Gastrocnemius medialis (tissue), 4 donors: Measurements from ENCODE around the gene FARSB. TPM values are rescaled to one million over a fixed set of nuclear protein-coding genes. Genes with fewer than 3 reads are reported as not detected.

Experiments
- ATAC-seq, 2 donors: fragments of 150-250 bp; one replicate each; pipeline ENCODE4 v1.9.1; 2016
- DNase-seq, 2 donors: peaks; one replicate each; pipeline ENCODE4 v3.0.0-alpha.2; 2019
- H3K27ac ChIP-seq, 4 donors: fragments of 200-600 bp; sonication (generic); 1 replicate in 1 of 4; 2 replicates in 3 of 4; pipeline ENCODE4 v1.5.1; 2016 to 2018; ENCODE audit warnings: mild to moderate bottlenecking in 2 of 4, moderate library complexity in 1 of 4
- H3K27me3 ChIP-seq, 3 donors: fragments of 200-600 bp; sonication (generic) in 2 of 3; 1 replicate in 1 of 3; 2 replicates in 2 of 3; pipeline versions ENCODE4 v1.5.1 to v1.6.0; 2016 to 2019; ENCODE audit warnings: mild to moderate bottlenecking in 1 of 3, moderate library complexity in 1 of 3
- H3K36me3 ChIP-seq, 2 donors: fragments of 200-600 bp; sonication (generic) in 1 of 2; one replicate each; pipeline ENCODE4 v1.5.1; 2017 to 2018
- H3K4me1 ChIP-seq, 2 donors: fragments of 200-600 bp; sonication (generic) in 1 of 2; one replicate each; pipeline ENCODE4 v1.5.1; 2016 to 2017; ENCODE audit warnings: mild to moderate bottlenecking in 2 of 2
- H3K4me3 ChIP-seq, 4 donors: fragments of 200-600 bp; sonication (generic) in 3 of 4; 1 replicate in 1 of 4; 2 replicates in 3 of 4; pipeline ENCODE4 v1.5.1; 2016 to 2019; ENCODE audit warnings: mild to moderate bottlenecking in 2 of 4
- H3K9me3 ChIP-seq, 3 donors: fragments of 200-600 bp; sonication (generic) in 2 of 3; 1 replicate in 1 of 3; 2 replicates in 2 of 3; pipeline ENCODE4 v1.5.1; 2016 to 2019
- CTCF ChIP-seq, 5 experiments: fragments of 450-650 bp in 3 of 5; fragments of 200-600 bp in 2 of 5; sonication (generic) in 2 of 5; IDR thresholded peaks in 4 of 5; conservative IDR thresholded peaks in 1 of 5; 1 replicate in 4 of 5; 2 replicates in 1 of 5; pipeline ENCODE4 v1.5.1; 2016 to 2019; ENCODE audit warnings: antibody characterized with exemption in 5 of 5, mild to moderate bottlenecking in 3 of 5, moderate library complexity in 3 of 5
- POLR2A ChIP-seq, 2 donors: fragments of 450-650 bp; IDR thresholded peaks; one replicate each; pipeline ENCODE4 v1.6.1; 2017; ENCODE audit warnings: antibody characterized with exemption in 2 of 2, mild to moderate bottlenecking in 2 of 2, moderate library complexity in 2 of 2
- in situ Hi-C, 4 donors: fragments of 200-750 bp; cut with MboI; loops; one replicate each; pipeline versions ENCODE4 v1.15.0 to v1.8.0; 2017; ENCODE audit warnings: low sequenced_read_pairs in 4 of 4
- intact Hi-C: fragments of 100-400 bp; cut with DNase I; formaldehyde crosslinking; loops from one replicate; pipeline ENCODE4 v1.15.1; 2023; ENCODE audit warnings: low total_unique reads
- total RNA-seq, 4 donors: library from RNA; depleted of rRNA; stranded (reverse); fragments of >200 nt; gene quantifications; one replicate each; pipeline versions ENCODE4 v1.1.0 to v1.2.3, GENCODE V29; 2016

The FARSB gene
- total RNA-seq, 4 donors from 2014 or later, result 23.9 to 33.5 (median 29.9) TPM

DNA sequence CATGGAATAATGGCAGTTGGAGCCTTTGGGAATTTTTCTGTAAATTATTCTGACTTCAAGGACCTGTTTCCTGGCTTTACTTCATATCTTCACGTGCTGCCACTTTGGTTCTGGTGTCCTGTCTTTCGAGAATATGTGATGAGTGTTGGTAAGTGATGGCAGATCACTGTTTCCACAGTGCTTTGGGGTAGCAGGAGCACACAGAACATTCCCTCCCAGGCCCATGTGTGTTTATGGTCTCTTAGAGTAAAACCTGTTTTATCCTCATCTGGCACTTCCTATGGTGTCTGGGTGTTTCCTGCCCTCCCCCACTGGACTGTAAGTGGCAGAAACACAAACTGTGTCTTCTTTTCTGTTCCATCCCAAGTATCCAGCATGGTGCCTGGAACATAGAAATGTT, 33.4 kb upstream of the FARSB start:
- Histone ChIP-seq H3K36me3 (no peaks in the 10 kb centered on the region), H3K9me3 (no peaks in the 10 kb centered on the region), H3K4me3 (no peak overlapping the region), H3K27me3 (no peaks in the 10 kb centered on the region), H3K4me1 (no peaks in the 10 kb centered on the region), H3K27ac (no peak overlapping the region)
- intact Hi-C loops, result no loop called here
- DNase-seq (no peak), ATAC-seq (no peak)
- TF ChIP-seq POLR2A (IDR thresholded peaks at IDR 0.05), result no peak
- TF ChIP-seq CTCF (IDR thresholded peaks at IDR 0.05 in 4 of 5, conservative IDR thresholded peaks at IDR 0.05 in 1 of 5), result no peak
- in situ Hi-C loops, result no loop called here

- Histone ChIP-seq H3K9me3 (no peaks in the 10 kb centered on the region), H3K27ac (no peak overlapping the region), H3K4me3 (no peak overlapping the region), H3K4me1 (no peaks in the 10 kb centered on the region), H3K36me3 (no peaks in the 10 kb centered on the region), H3K27me3 (no peaks in the 10 kb centered on the region)
- intact Hi-C loops (no loop called here), in situ Hi-C loops (no loop called here)
- DNase-seq (no peak), ATAC-seq (no peak)
- TF ChIP-seq POLR2A (IDR thresholded peaks at IDR 0.05) (no peak), CTCF (IDR thresholded peaks at IDR 0.05 in 4 of 5, conservative IDR thresholded peaks at IDR 0.05 in 1 of 5) (no peak)
Observed at GRCh38 chr2:222688917-222689316, 33.0 kb upstream of the FARSB start.

- no peaks in the 10 kb centered on the region for H3K9me3 ChIP-seq
- intact Hi-C loops, result no loop called here
- no peak for ATAC-seq
- no peak for DNase-seq
- H3K27me3 ChIP-seq, result no peaks in the 10 kb centered on the region
- H3K27ac ChIP-seq, result no peak overlapping the region
- H3K4me3 ChIP-seq, result no peak overlapping the region
- no peaks in the 10 kb centered on the region for H3K4me1 ChIP-seq
- no peak for TF ChIP-seq CTCF (IDR thresholded peaks at IDR 0.05 in 4 of 5, conservative IDR thresholded peaks at IDR 0.05 in 1 of 5)
- no peak for TF ChIP-seq POLR2A (IDR thresholded peaks at IDR 0.05)
- in situ Hi-C loops, result no loop called here
- H3K36me3 ChIP-seq, result no peaks in the 10 kb centered on the region
Observed at GRCh38 chr2:222686086-222686750, 30.3 kb upstream of the FARSB start.

- ATAC-seq (no peak), DNase-seq (no peak)
- in situ Hi-C loops, result no loop called here
- Histone ChIP-seq H3K27me3 (no peaks in the 10 kb centered on the region), H3K4me3 (no peak overlapping the region), H3K9me3 (no peaks in the 10 kb centered on the region), H3K27ac (no peak overlapping the region), H3K36me3 (no peaks in the 10 kb centered on the region), H3K4me1 (no peaks in the 10 kb centered on the region)
- TF ChIP-seq POLR2A (IDR thresholded peaks at IDR 0.05) (no peak), CTCF (IDR thresholded peaks at IDR 0.05 in 4 of 5, conservative IDR thresholded peaks at IDR 0.05 in 1 of 5) (no peak)
- intact Hi-C loops, result no loop called here
Observed at GRCh38 chr2:222683805-222684204, 27.9 kb upstream of the FARSB start.

DNA sequence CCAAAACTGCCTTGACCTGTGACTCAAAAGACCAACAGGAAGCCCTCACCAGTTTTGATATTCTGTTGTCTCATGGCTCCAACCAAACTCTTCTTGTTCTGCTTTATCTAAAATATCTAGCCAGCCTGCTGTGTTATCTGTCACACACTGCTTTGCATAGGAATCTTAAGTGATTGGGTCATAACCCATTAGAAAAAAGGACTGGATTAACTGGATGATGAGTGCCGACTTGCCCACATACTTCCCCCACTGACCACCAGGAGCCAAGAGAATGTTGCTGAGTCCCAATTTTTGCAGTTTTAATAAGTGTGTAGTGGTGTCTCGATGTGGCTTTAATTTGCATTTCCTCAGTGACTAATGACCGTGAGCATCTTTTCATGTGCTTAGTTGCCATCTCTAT, 22.1 kb upstream of the FARSB start:
- Histone ChIP-seq H3K9me3 (no peaks in the 10 kb centered on the region), H3K4me3 (no peak overlapping the region), H3K27ac (no peak overlapping the region), H3K27me3 (no peaks in the 10 kb centered on the region), H3K4me1 (no peaks in the 10 kb centered on the region), H3K36me3 (no peaks in the 10 kb centered on the region)
- ATAC-seq (no peak), DNase-seq (no peak)
- intact Hi-C loops (no loop called here), in situ Hi-C loops (no loop called here)
- TF ChIP-seq CTCF (IDR thresholded peaks at IDR 0.05 in 4 of 5, conservative IDR thresholded peaks at IDR 0.05 in 1 of 5), result no peak
- no peak for TF ChIP-seq POLR2A (IDR thresholded peaks at IDR 0.05)
